ENCODE results near the gene RBM47. TPM values are rescaled to one million over a fixed set of nuclear protein-coding genes. Genes with fewer than 3 reads are reported as not detected.
A peak's percentile ranks its signal among the peaks of the same experiment; 100 is the strongest.

The RBM47 gene
- total RNA-seq, 1 donor from 2014 or later, result 0.12 TPM

DNA sequence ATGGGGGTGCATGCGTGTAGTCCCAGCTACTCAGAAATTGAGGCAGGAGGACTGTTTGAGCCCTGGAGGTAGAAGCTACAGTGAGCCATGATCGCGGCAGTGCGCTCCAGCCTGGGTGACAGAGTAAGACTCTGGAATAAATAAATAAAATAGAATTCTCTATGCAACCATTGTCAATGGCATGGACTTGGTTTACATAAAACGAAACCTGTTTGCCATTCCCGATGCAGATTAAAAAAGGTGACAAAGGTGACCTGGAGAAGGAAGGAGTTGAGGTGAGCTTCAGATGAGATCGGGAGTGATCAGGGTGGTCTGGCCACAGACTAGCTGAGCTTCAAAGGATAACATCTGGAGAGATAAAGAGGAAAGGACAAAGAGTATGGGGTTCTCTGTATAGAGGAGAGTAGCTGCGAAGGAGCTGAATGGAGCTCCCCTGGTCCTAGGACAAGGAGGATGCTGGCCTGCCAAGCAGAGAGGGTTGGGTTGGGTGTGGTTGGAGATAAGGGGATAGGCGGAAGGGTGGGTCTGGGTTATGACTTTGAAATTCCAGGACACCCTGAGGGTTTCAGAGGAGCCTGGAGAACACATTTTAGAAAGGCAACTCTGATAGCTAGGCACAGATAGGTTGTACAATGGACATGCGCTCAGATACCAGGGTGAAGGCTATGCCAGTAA lies 98.6 kb downstream of the RBM47 start:
- no peaks in the 10 kb centered on the region for H3K36me3 Mint-ChIP-seq (ENCODE audit: low read depth)
- TF ChIP-seq, protein P1, sequence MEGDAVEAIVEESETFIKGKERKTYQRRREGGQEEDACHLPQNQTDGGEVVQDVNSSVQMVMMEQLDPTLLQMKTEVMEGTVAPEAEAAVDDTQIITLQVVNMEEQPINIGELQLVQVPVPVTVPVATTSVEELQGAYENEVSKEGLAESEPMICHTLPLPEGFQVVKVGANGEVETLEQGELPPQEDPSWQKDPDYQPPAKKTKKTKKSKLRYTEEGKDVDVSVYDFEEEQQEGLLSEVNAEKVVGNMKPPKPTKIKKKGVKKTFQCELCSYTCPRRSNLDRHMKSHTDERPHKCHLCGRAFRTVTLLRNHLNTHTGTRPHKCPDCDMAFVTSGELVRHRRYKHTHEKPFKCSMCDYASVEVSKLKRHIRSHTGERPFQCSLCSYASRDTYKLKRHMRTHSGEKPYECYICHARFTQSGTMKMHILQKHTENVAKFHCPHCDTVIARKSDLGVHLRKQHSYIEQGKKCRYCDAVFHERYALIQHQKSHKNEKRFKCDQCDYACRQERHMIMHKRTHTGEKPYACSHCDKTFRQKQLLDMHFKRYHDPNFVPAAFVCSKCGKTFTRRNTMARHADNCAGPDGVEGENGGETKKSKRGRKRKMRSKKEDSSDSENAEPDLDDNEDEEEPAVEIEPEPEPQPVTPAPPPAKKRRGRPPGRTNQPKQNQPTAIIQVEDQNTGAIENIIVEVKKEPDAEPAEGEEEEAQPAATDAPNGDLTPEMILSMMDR (IDR thresholded peaks at IDR 0.05), result no peak
- no peak overlapping the region for H3K4me3 Mint-ChIP-seq (ENCODE audit: unreplicated experiment)
- no peaks in the 10 kb centered on the region for H3K27me3 Mint-ChIP-seq (ENCODE audit: low read depth)
- no peak for DNase-seq (ENCODE audit: low spot score)
- peaks cover 2% of the 10 kb centered on the region for H3K4me1 Mint-ChIP-seq (ENCODE audit: low read depth)
- H3K9me3 Mint-ChIP-seq (ENCODE audit: low read depth), result no peaks in the 10 kb centered on the region
- H3K27ac Mint-ChIP-seq (ENCODE audit: unreplicated experiment), result no peak overlapping the region

DNA sequence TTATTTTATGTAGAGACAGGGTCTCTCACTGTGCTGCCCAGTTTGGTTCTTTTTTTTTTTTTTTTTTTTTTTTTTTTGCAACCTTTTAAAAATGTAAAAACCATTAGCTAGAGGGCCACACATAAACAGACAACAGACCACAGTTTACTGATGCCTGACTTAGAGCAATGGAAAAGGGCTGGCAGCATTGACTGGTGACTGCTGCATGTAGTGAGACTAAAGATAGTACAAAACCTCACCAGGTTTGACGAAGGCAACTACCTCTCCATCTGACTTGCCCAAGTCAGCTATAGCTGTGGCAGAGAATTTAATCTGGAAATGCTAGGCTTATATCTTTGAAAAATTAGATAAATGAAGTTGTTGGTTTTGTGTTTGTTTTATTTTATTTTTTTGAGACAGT lies 102.9 kb downstream of the RBM47 start:
- Mint-ChIP-seq H3K9me3 (ENCODE audit: low read depth) (no peaks in the 10 kb centered on the region), H3K27ac (ENCODE audit: unreplicated experiment) (no peak overlapping the region), H3K27me3 (ENCODE audit: low read depth) (no peaks in the 10 kb centered on the region), H3K4me1 (ENCODE audit: low read depth) (peaks cover 15% of the 10 kb centered on the region), H3K4me3 (ENCODE audit: unreplicated experiment) (no peak overlapping the region), H3K36me3 (ENCODE audit: low read depth) (no peaks in the 10 kb centered on the region)
- TF ChIP-seq, protein P1 (IDR thresholded peaks at IDR 0.05), result no peak
- DNase-seq (ENCODE audit: low spot score), result no peak

DNA sequence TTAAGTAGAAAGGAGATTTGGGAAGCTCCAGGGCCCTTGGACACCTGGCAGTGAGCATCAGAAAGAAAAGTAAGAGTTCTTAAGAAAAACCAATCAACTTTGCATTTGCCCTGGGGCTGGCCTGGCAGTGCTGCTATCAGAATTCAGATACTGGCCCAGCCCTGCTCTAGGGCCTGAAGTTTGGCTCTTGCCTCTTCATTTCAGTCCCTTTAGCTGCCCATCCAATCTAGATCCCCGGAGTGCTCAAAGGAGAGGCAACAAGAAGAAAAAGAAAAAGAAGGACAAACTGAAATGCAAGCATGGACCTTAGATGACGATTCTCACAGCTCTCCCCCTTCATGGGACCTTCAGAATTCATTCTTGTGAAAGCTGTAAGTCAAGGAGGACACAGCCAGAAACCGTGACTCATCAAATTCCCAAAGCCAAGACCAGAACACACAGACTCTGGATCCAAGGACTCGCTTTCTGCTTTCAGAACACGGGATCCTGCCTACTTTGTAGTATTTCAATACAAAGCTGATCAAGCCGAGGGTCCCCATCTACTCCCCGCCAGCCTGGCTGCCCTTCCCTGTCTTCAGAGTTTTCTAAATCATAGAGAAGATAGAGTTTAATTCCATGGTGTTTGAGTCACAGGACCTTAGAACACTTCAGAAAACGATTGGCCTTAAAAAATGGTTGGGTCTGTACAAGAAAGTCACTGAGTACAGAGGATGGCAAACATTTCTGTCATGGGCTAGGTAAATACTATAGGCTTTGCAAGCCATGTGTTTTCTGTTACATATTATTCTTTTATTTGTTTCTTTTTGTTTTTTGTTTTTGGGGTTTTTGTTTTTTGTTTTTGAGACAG lies 103.7 kb downstream of the RBM47 start:
- Mint-ChIP-seq H3K36me3 (ENCODE audit: low read depth) (no peaks in the 10 kb centered on the region), H3K9me3 (ENCODE audit: low read depth) (no peaks in the 10 kb centered on the region), H3K4me1 (ENCODE audit: low read depth) (peaks cover 15% of the 10 kb centered on the region), H3K4me3 (ENCODE audit: unreplicated experiment) (peak overlapping the region; percentile 4), H3K27ac (ENCODE audit: unreplicated experiment) (peak overlapping the region; percentile 75), H3K27me3 (ENCODE audit: low read depth) (no peaks in the 10 kb centered on the region)
- no peak for DNase-seq (ENCODE audit: low spot score)
- TF ChIP-seq, protein P1 (IDR thresholded peaks at IDR 0.05), result no peak

DNA sequence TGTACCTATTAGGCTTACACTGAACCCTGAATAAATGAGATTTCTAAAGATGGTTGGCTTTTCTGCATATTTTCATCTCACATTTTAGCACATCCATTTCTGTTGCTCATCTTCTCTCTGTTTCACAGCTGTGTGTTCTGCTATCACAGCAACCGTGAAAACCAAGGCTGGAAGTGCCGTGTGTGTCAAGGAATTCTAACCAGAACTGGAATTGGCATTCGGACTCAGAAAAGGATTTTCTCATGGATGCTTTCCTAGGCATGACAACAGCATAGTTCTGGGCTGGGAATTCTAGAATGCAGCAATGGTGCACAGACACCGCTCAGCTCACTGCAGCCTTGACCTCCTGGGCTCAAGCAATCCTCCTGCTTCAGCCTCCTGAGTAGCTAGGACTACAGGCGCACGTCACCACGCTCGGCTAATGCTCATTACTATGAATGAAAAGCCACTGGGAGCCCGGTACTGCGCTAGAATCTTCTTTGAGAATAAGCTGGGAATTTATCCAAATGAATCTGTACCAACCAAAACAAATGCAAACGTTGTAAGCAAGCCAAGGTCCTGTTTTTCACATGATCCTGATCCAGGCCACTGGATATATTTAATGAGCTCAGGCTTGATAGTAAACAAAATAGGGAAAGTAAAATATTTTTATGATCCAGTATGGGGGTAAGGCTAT lies 105.2 kb downstream of the RBM47 start:
- TF ChIP-seq, protein P1 (IDR thresholded peaks at IDR 0.05), result no peak
- no peaks in the 10 kb centered on the region for H3K36me3 Mint-ChIP-seq (ENCODE audit: low read depth)
- peaks cover 15% of the 10 kb centered on the region for H3K4me1 Mint-ChIP-seq (ENCODE audit: low read depth)
- H3K4me3 Mint-ChIP-seq (ENCODE audit: unreplicated experiment), result no peak overlapping the region
- H3K9me3 Mint-ChIP-seq (ENCODE audit: low read depth), result no peaks in the 10 kb centered on the region
- DNase-seq (ENCODE audit: low spot score), result no peak
- H3K27ac Mint-ChIP-seq (ENCODE audit: unreplicated experiment), result peak overlapping the region; percentile 45
- H3K27me3 Mint-ChIP-seq (ENCODE audit: low read depth), result no peaks in the 10 kb centered on the region

DNA sequence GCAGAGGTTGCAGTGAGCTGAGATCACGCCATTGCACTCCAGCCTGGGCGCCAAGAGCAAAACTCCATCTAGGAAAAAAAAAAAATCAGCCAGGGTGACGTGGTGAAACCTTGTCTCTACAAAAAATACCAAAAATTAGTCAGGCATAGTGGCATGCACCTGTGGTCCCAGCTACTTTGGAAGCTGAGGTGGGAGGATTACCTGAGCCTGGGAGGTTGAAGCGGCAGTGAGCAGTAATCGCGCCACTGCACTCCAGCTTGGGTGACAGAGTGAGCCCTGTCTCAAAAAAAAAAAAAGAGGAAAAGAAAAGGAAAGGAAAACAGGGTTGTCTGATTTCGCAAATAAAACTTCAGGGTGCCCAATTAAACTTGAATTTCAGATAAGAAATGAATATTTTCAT lies 106.1 kb downstream of the RBM47 start:
- no peak overlapping the region for H3K27ac Mint-ChIP-seq (ENCODE audit: unreplicated experiment)
- TF ChIP-seq, protein P1 (IDR thresholded peaks at IDR 0.05), result no peak
- peaks cover 15% of the 10 kb centered on the region for H3K4me1 Mint-ChIP-seq (ENCODE audit: low read depth)
- no peak overlapping the region for H3K4me3 Mint-ChIP-seq (ENCODE audit: unreplicated experiment)
- no peaks in the 10 kb centered on the region for H3K9me3 Mint-ChIP-seq (ENCODE audit: low read depth)
- H3K36me3 Mint-ChIP-seq (ENCODE audit: low read depth), result no peaks in the 10 kb centered on the region
- H3K27me3 Mint-ChIP-seq (ENCODE audit: low read depth), result no peaks in the 10 kb centered on the region
- no peak for DNase-seq (ENCODE audit: low spot score)

Measured in chondrocyte (in vitro differentiated cells).